Measurements from ENCODE around the gene KIAA1217. TPM values are rescaled to one million over a fixed set of nuclear protein-coding genes. Genes with fewer than 3 reads are reported as not detected.
A peak's percentile ranks its signal among the peaks of the same experiment; 100 is the strongest.

The KIAA1217 gene
- total RNA-seq, 3 donors from 2014 or later: 49.5 to 94.5 (median 63.9) TPM

DNA sequence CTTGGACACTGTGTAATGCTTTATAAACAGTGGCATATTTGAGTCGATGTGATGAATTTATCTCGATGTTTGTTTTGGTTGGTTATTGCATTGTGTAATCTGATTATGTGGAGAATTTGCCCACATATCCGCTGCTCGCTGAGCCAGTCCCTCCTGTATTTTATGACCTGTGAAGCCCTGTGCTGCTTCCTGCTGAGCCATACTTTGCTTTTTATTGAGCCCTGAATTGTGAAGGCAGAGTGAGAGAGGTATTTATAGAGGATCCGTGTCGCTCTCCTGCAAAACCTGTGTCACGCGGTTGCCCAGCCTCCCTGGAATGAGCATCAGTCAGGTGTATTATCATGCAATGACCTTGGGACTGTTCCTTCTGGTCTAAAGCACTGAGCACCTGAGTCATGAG is 261.1 kb downstream of the KIAA1217 start:
- peak; percentile 82 to 85 (median 82) for DNase-seq
- intact Hi-C loops (cut with DNase I, micrococcal nuclease): no loop called here
- Histone ChIP-seq H3K36me3 (ENCODE audit: low read depth) (no peaks in the 10 kb centered on the region), H3K9me3 (no peaks in the 10 kb centered on the region), H3K4me3 (no peak overlapping the region), H3K4me1 (ENCODE audit: low read depth) (peaks cover 13% of the 10 kb centered on the region)
- ATAC-seq: peak; percentile 83
- TF ChIP-seq, protein P1, sequence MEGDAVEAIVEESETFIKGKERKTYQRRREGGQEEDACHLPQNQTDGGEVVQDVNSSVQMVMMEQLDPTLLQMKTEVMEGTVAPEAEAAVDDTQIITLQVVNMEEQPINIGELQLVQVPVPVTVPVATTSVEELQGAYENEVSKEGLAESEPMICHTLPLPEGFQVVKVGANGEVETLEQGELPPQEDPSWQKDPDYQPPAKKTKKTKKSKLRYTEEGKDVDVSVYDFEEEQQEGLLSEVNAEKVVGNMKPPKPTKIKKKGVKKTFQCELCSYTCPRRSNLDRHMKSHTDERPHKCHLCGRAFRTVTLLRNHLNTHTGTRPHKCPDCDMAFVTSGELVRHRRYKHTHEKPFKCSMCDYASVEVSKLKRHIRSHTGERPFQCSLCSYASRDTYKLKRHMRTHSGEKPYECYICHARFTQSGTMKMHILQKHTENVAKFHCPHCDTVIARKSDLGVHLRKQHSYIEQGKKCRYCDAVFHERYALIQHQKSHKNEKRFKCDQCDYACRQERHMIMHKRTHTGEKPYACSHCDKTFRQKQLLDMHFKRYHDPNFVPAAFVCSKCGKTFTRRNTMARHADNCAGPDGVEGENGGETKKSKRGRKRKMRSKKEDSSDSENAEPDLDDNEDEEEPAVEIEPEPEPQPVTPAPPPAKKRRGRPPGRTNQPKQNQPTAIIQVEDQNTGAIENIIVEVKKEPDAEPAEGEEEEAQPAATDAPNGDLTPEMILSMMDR (IDR thresholded peaks at IDR 0.05): no peak

DNA sequence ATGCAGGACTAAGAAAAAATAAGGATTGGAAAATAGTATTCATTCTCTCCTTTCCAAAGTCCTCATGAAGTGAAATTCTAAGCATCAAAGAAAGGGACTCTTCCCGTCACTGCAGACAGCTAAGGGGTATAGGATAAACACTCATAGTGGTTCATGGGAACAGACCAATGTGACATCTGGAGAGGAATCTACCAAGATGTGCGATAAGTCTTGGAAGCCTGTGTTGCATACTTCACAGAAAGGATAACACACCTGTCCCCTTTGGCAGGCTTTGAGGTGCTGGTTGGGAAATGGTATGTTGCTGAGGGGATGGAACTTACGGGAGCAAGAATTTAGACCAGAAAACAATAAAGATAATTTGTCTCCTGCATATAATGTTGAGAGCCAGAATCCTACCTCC is 266.7 kb downstream of the KIAA1217 start:
- Histone ChIP-seq H3K9me3 (no peaks in the 10 kb centered on the region), H3K36me3 (ENCODE audit: low read depth) (no peaks in the 10 kb centered on the region), H3K4me3 (no peak overlapping the region), H3K4me1 (ENCODE audit: low read depth) (peaks cover 5% of the 10 kb centered on the region)
- TF ChIP-seq, protein P1 (IDR thresholded peaks at IDR 0.05): no peak
- DNase-seq (no peak), ATAC-seq (no peak)
- intact Hi-C loops (cut with DNase I, micrococcal nuclease): no loop called here

DNA sequence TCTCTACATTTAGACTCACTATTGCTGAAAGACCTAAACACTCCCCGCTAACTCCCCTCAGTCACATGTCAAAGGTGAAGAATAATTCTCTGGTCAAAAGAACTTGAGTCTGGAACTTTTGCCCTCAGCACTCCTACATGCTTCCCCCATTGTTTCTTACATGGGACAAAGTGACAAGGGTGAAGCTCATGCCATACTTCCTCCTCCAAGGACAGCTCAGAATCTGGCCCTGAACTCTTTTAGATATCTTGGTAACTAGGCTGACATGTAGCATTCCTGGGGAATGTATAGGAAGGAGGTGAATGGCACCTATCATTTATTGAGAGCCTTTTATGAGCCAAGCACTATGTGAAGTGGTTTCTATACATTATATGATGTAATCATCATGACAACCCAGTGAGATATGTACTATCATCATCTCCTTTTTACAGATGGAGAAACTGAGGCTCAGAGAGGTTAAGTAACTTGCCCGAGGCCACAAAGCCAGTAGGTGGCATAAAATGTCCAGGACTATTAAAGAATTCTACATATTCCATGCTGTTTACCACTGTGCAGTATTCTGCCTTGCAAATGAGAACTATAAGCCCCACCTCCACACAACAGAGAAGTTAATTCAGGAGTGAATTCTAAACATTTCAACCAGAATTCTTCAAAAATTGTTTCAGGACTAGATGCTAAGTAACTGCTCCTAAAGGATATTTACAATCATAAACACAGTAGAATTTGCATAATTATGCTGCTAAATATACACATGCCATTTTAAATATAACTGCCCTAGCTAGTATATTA is 268.2 kb downstream of the KIAA1217 start:
- no peaks in the 10 kb centered on the region for H3K36me3 ChIP-seq (ENCODE audit: low read depth)
- TF ChIP-seq, protein P1 (IDR thresholded peaks at IDR 0.05): no peak
- H3K9me3 ChIP-seq: no peaks in the 10 kb centered on the region
- peak; percentile 72 for ATAC-seq
- H3K4me1 ChIP-seq (ENCODE audit: low read depth): peaks cover 8% of the 10 kb centered on the region
- no peak overlapping the region for H3K4me3 ChIP-seq
- DNase-seq: no peak
- intact Hi-C loops (cut with DNase I, micrococcal nuclease): no loop called here

DNA sequence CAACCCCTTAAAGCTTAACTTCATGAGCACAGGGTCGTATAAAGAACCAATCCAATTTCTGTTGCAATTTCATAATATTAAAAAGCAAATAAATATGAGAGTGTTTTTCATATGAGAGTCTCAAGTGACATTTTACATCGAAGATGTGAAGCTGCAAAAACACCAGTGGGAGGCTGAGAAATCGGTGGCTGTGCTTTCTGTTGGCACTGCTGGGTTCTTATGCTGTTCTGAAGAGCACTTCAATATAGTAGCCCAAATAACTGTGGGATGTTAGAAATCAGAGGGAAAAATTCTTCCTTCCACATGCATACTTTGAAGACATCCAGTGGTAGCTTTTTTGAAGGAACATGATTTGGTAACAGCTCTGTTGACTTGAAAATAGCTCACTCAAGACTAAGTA is 269.0 kb downstream of the KIAA1217 start:
- intact Hi-C loops (cut with DNase I, micrococcal nuclease): no loop called here

DNA sequence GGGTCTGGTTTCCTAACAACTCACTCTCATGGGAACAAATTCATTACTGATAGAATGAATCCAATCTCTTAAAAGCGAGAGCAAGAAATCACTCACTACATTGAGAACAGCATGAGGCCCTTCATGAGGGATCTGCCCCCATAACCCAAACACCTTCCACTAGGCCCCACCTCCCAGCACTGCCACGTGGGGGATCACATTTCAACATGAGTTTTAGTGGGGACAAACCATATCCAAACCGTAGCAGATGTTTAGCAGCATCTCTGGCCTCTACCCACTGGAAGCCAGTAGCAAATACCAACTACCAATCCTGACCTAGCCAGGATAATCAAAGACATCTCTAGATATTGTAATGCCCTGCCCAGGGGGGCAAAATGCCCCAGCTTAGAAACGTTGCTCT is 270.9 kb downstream of the KIAA1217 start:
- intact Hi-C loops (cut with DNase I, micrococcal nuclease): no loop called here
- no peak for ATAC-seq
- no peak for DNase-seq

More for the DNA sequence above, 269.0 kb downstream of the KIAA1217 start:
- DNase-seq: no peak
- no peaks in the 10 kb centered on the region for H3K9me3 ChIP-seq
- H3K4me3 ChIP-seq: no peak overlapping the region
- ATAC-seq: no peak
- TF ChIP-seq, protein P1 (IDR thresholded peaks at IDR 0.05): no peak
- no peaks in the 10 kb centered on the region for H3K36me3 ChIP-seq (ENCODE audit: low read depth)
- H3K4me1 ChIP-seq (ENCODE audit: low read depth): peaks cover 13% of the 10 kb centered on the region

More for the DNA sequence above, 270.9 kb downstream of the KIAA1217 start:
- Histone ChIP-seq H3K4me1 (ENCODE audit: low read depth) (peaks cover 25% of the 10 kb centered on the region), H3K9me3 (no peaks in the 10 kb centered on the region), H3K36me3 (ENCODE audit: low read depth) (no peaks in the 10 kb centered on the region), H3K4me3 (no peak overlapping the region)
- TF ChIP-seq, protein P1 (IDR thresholded peaks at IDR 0.05): no peak
